ENCODE results near the gene CELF1.

CELF1 gene

GRCh38 chr11:47443817-47444216 is 109.1 kb downstream of the CELF1 start:
- no peak for DNase-seq

- DNase-seq, result no peak
These were observed 109.8 kb downstream of the CELF1 start for GRCh38 chr11:47443028-47443700.

GRCh38 chr11:47442514-47442913 is 110.4 kb downstream of the CELF1 start:
- DNase-seq, result no peak

- DNase-seq, result no peak
These were observed 111.5 kb downstream of the CELF1 start for GRCh38 chr11:47441421-47441820.

- DNase-seq, result no peak
These were observed 112.9 kb downstream of the CELF1 start for GRCh38 chr11:47440054-47440476.

GRCh38 chr11:47438721-47439120 is 114.2 kb downstream of the CELF1 start:
- no peak for DNase-seq

GRCh38 chr11:47437746-47438418 is 115.0 kb downstream of the CELF1 start:
- DNase-seq, result no peak

- no peak for DNase-seq
These were observed 115.7 kb downstream of the CELF1 start for GRCh38 chr11:47437218-47437745.

GRCh38 chr11:47436726-47437125 is 116.2 kb downstream of the CELF1 start:
- no peak for DNase-seq

- no peak for DNase-seq
These were observed 117.2 kb downstream of the CELF1 start for GRCh38 chr11:47435687-47436086.

- DNase-seq, result no peak
These were observed 118.7 kb downstream of the CELF1 start for GRCh38 chr11:47434011-47434786.

- DNase-seq, result no peak
These were observed 119.8 kb downstream of the CELF1 start for GRCh38 chr11:47433157-47433556.

- DNase-seq, result no peak
These were observed 121.4 kb downstream of the CELF1 start for GRCh38 chr11:47431356-47432083.

GRCh38 chr11:47430524-47430923 is 122.4 kb downstream of the CELF1 start:
- DNase-seq, result no peak

GRCh38 chr11:47426062-47426956 is 126.6 kb downstream of the CELF1 start, which contains the start of gene PSMC3:
TSS of gene PSMC3 (minus strand) at chr11:47426439. CDS start at chr11:47426279, 160 bp downstream.
- peak; percentile 97 for DNase-seq

GRCh38 chr11:47425611-47426010 is 127.3 kb downstream of the CELF1 start:
- no peak for DNase-seq

GRCh38 chr11:47418454-47419259 is 134.3 kb downstream of the CELF1 start:
- DNase-seq, result no peak

- no peak for DNase-seq
These were observed 135.2 kb downstream of the CELF1 start for GRCh38 chr11:47417712-47418111.

GRCh38 chr11:47415949-47416472 is 136.9 kb downstream of the CELF1 start:
- peak; percentile 96 for DNase-seq

Measured in fibroblast of skin of back (primary cell).